ENCODE data around the gene NKAIN1.
"Not testable (repeated sequence)": the region's sequence is repeated elsewhere in the genome, so short reads cannot be mapped to it uniquely, and the experiment has no call there.

The NKAIN1 gene

GRCh38 chr1:31231802-31232201 lies 7.9 kb downstream of the NKAIN1 start:
- no peak for DNase-seq

- no peak for DNase-seq
These were observed 9.3 kb downstream of the NKAIN1 start for GRCh38 chr1:31230378-31230777.

DNA sequence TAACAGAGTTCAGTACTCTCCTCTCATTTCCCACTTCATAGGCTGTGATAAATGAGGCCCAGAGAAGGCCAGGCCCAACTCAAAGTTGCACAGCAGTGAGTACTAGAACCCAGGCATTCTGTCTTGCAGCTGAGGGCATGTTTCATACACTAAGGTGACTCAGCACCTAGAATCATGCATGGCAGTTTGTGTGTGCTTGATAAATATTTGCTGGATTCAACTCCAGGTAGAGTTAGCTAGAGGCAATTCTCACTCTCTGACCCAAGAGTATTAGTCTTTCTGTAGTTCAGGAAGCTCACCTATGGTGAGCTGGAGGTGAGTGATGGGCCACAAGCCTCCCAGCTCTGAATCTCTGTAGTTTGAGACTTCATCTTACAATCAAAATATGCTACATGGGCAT lies 10.7 kb downstream of the NKAIN1 start:
- no peak for DNase-seq

- DNase-seq: no peak
These were observed 11.7 kb downstream of the NKAIN1 start for GRCh38 chr1:31227891-31228568.

GRCh38 chr1:31224068-31224467 lies 15.6 kb downstream of the NKAIN1 start:
- no peak for DNase-seq

DNA sequence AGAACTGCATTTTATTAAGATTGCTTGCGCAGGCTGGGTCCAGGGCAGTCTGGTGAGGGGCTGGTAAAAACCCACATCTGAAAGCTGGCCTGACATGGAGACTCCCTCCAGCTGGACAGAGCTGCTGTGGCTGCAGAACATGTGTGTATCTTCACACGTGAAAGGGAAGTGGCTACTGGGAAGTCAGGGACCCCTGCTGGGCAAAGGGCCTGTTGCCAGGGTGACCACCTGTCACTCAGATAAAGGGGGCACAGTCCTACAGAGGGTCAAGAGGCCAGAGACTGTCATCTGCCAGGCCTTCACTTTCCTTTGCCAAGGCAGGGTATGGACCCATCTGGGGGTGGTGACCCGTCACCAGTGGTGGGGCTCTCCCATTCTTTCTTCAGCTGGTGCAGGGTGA lies 17.5 kb downstream of the NKAIN1 start:
- no peak for DNase-seq

DNA sequence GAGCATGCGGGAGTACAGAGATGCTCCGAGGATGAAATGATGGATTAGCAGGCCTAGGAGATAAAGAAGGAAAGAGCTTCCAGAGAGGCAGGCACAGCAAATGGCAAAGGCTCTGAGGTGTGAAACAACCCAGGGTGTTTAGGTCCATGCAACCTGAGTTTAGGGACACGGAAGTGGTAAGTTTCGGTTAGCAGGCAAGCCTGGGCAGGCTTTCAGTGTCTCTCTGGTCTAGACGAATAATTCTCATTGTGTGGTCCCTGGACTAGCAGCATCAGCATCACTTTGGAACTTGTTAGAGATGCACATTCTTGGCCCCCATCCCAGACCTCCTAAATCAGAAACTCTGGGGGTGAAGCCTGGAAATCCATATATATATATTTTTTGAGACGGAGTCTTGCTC lies 18.6 kb downstream of the NKAIN1 start:
- DNase-seq: no peak

- no peak for DNase-seq
These were observed 20.2 kb downstream of the NKAIN1 start for GRCh38 chr1:31219489-31219888.

DNA sequence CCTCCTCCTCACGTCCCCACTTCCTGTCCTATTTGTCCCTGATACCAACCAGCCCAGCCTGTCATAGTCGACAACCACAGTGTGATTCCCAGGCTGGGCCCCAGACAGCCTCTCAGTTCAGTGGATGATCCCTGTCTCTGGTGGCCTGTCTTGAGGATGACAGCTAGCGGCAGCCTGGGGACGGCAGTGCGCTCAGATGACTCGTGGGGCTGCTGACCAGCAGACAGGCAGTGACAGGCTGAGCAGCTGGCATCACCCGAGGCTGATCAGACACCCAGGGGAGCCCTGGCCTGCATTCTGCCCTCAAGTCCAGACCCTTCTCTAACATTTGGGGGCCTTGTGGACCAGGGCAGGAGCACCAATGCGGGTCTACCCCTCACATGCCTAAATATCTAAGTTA lies 21.0 kb downstream of the NKAIN1 start:
- DNase-seq: no peak

- no peak for DNase-seq
These were observed 23.7 kb downstream of the NKAIN1 start for GRCh38 chr1:31216016-31216415.

GRCh38 chr1:31215065-31215570 lies 24.6 kb downstream of the NKAIN1 start:
- DNase-seq: no peak

GRCh38 chr1:31214316-31215064 lies 25.2 kb downstream of the NKAIN1 start:
- no peak for DNase-seq

DNA sequence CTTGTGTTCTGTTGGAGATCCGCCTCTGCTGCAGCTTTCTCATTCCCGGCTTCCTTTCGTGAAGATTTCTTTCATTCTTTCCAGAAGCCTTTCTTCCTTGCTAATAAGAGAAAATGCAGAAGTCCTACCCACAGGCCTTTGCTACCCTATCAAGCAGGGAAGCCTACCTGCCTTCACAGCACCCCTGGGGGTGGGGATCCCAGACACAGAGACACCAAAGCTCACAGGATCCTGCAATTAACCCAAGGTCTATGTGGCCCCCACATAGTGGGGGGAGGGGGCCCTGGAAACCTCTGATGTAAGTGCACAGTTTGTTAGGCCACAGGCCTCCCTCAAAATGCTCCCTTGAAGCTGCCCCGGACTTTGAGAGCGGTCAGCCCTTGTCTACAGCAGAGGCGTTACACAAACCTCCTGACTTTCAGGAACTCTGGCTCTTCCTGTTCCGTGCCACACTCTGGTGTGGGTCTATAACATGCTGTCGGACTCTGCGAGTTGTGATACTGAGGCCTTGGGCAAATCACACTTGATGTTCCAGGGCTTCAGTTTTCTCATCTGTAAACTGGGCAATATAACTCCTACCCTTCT lies 31.2 kb downstream of the NKAIN1 start:
- DNase-seq: no peak

DNA sequence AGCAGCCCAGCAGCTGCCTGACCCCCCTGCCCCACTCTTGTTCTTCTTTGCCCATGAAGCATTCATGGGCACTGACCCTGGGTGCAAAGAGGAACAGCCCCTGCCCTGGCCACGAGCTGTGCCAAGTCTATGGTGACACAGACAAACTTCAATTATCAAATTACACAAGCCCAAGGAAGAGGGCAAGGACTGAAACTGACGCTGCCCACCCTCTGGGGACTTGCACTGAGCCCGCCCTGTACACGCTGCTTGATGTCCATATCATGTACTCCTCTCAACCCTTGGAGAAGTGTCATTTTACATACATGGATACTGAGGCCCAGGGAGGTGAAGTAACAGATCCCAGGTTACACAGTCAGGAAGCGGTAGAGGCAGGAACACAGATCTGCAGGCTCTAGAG lies 32.1 kb downstream of the NKAIN1 start:
- no peak for DNase-seq

- no peak for DNase-seq
These were observed 32.6 kb downstream of the NKAIN1 start for GRCh38 chr1:31207046-31207445.

- no peak for DNase-seq
These were observed 36.5 kb downstream of the NKAIN1 start for GRCh38 chr1:31203215-31203614.

DNA sequence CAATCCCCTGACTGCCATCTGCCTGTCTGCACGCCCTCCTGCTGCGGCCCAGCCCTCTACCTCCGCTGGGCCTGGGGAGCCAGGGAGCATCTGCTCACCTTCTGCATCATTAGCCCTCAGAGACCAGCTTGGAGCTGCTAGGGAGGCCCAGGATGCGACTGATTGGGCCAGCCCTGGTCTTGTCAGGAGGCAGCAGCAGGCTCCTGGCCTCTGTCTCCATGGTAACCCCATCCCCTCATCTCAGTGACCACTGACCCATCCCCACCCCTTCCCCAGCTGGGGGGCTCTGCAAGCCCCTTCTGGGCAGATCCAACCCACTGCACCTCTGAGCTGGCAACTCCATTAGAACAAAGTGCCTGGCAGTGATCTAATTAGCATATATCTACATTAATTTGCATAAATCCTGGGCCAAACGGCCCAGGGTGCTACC lies 37.7 kb downstream of the NKAIN1 start:
- DNase-seq: no peak

- no peak for DNase-seq
These were observed 39.7 kb downstream of the NKAIN1 start for GRCh38 chr1:31199949-31200348.

GRCh38 chr1:31199236-31199790 lies 40.4 kb downstream of the NKAIN1 start:
- no peak for DNase-seq

GRCh38 chr1:31198600-31198999 lies 41.1 kb downstream of the NKAIN1 start:
- no peak for DNase-seq

- DNase-seq: no peak
These were observed 41.5 kb downstream of the NKAIN1 start for GRCh38 chr1:31198150-31198549.

DNA sequence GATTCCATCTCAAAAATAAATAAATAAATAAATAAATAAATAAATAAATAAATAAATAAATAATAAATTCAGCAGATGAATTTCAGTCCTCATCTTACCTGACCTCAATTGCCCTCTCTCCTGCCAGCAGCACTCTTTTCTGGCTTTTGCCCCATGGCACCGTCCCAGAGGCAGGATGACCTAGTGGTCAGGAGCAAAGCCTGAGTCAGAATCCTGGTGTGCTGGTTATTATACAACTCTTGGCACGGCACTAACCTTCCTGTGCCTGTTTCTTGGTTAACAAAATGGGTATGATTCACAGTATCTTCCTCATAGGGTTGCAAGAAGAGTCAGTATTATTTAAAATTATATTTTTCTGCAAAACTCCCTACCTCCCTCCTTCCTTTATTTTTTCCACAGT lies 43.0 kb downstream of the NKAIN1 start:
- no peak for DNase-seq

GRCh38 chr1:31195267-31195666 lies 44.4 kb downstream of the NKAIN1 start:
- DNase-seq: not testable (repeated sequence)

DNA sequence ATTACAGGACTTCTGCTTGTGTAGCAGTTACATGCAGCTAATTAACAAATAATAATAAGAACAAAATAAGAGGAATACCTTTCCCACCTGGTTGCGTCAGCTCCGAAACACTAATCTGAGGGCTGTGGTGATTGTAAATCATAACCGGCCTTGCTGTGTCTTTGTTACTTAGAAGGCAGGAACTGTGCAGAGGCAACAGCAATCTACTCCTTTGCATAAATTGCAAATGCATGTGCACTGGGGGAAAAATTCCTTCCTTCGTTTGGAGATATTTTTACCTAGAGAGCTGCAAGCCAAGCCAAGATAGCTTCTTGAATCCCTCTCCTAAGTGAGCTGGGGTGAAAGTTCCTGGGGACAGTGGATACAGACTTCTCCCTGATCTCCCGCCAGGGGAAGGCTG lies 46.0 kb downstream of the NKAIN1 start:
- DNase-seq: no peak

Measured in amniotic stem cell (primary cell).